Effector memory CD4-positive, alpha-beta T cell (primary cell): ENCODE measurements around the gene POLR2H.

Experiments used
- DNase-seq, 3 donors: peaks; one replicate each; pipeline ENCODE4 v3.0.0-alpha.2; 2020
- H3K27ac ChIP-seq: 2 replicates; pipeline ENCODE4 v1.7.0; 2013; ENCODE audit warnings: mild to moderate bottlenecking, low read length, moderate library complexity; ENCODE audit not compliant: insufficient read depth, poor library complexity, severe bottlenecking
- H3K27me3 ChIP-seq: replicated peaks from 2 replicates; pipeline ENCODE4 v1.7.0; 2013; ENCODE audit warnings: mild to moderate bottlenecking, low read length; ENCODE audit not compliant: insufficient read depth, control insufficient read depth, poor library complexity, severe bottlenecking
- H3K36me3 ChIP-seq: 2 replicates; pipeline ENCODE4 v1.7.0; 2013; ENCODE audit warnings: mild to moderate bottlenecking, low read length, moderate library complexity; ENCODE audit not compliant: control insufficient read depth, insufficient read depth
- H3K4me1 ChIP-seq: 2 replicates; pipeline ENCODE4 v1.7.0; 2013; ENCODE audit warnings: low read length, mild to moderate bottlenecking; ENCODE audit not compliant: control insufficient read depth, insufficient read depth, poor library complexity, severe bottlenecking
- H3K4me3 ChIP-seq: 2 replicates; pipeline ENCODE4 v1.7.0; 2013; ENCODE audit warnings: low read length, low read depth, mild to moderate bottlenecking; ENCODE audit not compliant: insufficient read depth, poor library complexity, severe bottlenecking
- H3K9me3 ChIP-seq: 2 replicates; pipeline ENCODE4 v1.7.0; 2013; ENCODE audit warnings: mild to moderate bottlenecking, low read length, moderate library complexity; ENCODE audit not compliant: control insufficient read depth
- total RNA-seq, 3 donors: gene quantifications; one replicate each; lab custom pipeline; 2026; lab: John Stamatoyannopoulos, UW

POLR2H gene
- total RNA-seq, result 23.9 to 29.4 (median 26.7) reads per million in 3 donors

DNA sequence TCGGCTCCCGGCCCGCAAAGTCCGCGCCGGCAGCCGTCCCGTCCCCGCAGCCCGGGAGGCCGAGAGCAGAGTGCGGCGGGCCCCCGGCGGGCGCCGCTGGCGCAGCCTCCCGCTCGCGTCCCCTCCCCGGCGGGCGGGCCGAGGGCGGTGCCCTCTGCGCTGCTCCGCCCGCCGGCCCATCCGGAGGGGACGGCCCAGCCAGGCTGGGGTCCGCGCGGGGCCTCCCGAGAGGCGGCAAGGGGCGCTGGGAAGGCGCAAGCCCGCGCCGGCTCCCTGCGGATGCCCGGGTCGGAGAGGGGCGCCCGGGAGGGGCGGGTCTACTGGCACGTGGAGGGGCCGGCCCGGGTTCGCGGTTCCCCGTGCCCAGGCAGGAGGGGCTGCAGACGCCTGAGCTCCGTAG, at the start of gene POLR2H, which contains the start of gene CLCN2:
Gene POLR2H (plus strand): TSS at position 179 of the 400 bp plus-strand sequence. CDS start 1,783 bp downstream, outside the sequence.
Gene CLCN2 (minus strand): TSS at position 74 of the 400 bp plus-strand sequence. CDS start 126 bp downstream, outside the sequence.
- Histone ChIP-seq H3K27me3 (no peaks in the 10 kb centered on the region), H3K4me3 (peak within 1 kb of the TSS; percentile 77)
- DNase-seq, result peak in 2 of 3 donors; percentile 18 to 37

DNA sequence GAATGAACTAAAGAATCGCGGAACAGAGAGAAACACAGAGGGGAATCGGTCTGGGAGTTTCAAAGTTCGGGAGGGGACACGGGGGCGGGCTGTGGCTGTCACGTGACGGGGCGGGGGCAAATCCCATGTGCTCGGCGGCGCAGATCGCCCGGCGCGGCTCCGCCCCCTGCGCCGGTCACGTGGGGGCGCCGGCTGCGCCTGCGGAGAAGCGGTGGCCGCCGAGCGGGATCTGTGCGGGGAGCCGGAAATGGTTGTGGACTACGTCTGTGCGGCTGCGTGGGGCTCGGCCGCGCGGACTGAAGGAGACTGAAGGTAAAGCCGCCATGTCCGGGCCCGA, 47.2 kb upstream of the POLR2H start, which contains the start of gene EIF4G1:
Gene EIF4G1 (plus strand): TSS at position 244 of the 337 bp plus-strand sequence. CDS start 1,191 bp downstream, outside the sequence.
- H3K4me1 ChIP-seq, result peaks cover 20% of the 10 kb centered on the region

More for the DNA sequence above, at the start of gene POLR2H, which contains the start of gene CLCN2:
- H3K4me1 ChIP-seq, result peaks cover 14% of the 10 kb centered on the region
- no peaks in the 10 kb centered on the region for H3K9me3 ChIP-seq
- H3K27ac ChIP-seq, result peak within 1 kb of the TSS; percentile 78
- H3K36me3 ChIP-seq, result peaks cover 4% of the 10 kb centered on the region

DNA sequence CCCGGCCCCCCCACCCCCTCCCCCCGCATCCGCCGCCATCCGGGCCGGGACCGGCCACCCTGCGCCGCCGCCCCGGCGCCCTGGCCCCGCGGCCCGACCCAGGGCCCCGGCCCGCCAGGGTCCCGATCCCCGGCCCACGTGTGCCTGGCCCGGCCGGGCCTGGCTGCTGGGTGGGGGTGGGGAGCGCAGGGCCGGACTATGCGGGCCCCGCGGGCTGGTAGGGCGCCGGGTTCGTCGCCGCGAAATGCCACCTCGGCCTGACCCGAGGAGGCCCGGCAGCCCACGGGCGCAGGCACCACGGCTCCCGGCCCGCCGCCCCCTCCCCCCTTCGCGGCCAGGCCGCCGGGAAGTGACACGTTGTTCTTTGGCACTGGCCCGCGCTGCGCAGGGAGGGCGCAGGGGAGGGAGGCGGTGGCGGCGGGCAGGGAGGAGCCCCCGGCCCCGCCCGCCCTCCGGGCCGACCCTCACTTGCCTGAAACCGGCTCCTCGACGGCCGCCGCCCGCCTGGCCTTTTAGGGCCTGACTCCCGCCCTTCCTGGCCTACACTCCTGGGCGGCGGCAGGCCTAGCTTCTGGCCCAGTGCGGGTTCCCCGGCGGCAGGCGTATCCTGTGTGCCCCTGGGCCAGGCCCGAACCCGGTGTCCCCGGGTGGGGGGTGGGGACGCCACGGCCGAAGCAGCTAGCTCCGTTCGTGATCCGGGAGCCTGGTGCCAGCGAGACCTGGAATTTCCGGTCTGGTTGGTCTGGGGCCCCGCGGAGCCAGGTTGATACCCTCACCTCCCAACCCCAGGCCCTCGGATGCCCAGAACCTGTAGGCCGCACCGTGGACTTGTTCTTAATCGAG, 46.6 kb upstream of the POLR2H start:
- Histone ChIP-seq H3K4me3 (peak overlapping the region; percentile 62), H3K4me1 (peaks cover 20% of the 10 kb centered on the region), H3K27me3 (no peaks in the 10 kb centered on the region), H3K27ac (peak overlapping the region; percentile 92), H3K9me3 (no peaks in the 10 kb centered on the region), H3K36me3 (peaks cover 17% of the 10 kb centered on the region)
- peak; percentile 65 to 68 (median 67) for DNase-seq

More for the DNA sequence above, 47.2 kb upstream of the POLR2H start, which contains the start of gene EIF4G1:
- H3K4me3 ChIP-seq, result peak within 1 kb of the TSS; percentile 62
- peak within 1 kb of the TSS; percentile 92 for H3K27ac ChIP-seq
- H3K36me3 ChIP-seq, result peaks cover 12% of the 10 kb centered on the region
- H3K27me3 ChIP-seq, result no peaks in the 10 kb centered on the region
- H3K9me3 ChIP-seq, result no peaks in the 10 kb centered on the region
- peak; percentile 88 to 90 (median 89) for DNase-seq

DNA sequence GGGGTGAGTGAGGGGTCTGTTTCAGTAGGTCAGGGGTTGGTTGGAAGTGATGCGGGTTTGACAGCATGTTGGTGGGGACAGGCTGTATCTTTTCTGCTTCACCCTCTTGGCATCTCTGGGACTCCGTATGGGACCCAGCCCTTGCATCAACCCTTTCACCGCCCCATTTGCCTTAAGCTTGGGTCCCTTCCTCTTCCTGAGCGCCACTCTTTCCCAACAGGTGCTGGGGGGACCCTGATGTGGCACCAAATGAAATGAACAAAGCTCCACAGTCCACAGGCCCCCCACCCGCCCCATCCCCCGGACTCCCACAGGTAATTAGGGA, 46.0 kb upstream of the POLR2H start:
- peaks cover 19% of the 10 kb centered on the region for H3K36me3 ChIP-seq
- no peaks in the 10 kb centered on the region for H3K27me3 ChIP-seq
- H3K27ac ChIP-seq, result peak overlapping the region; percentile 92
- H3K4me1 ChIP-seq, result peaks cover 20% of the 10 kb centered on the region
- H3K9me3 ChIP-seq, result no peaks in the 10 kb centered on the region
- DNase-seq, result no peak
- H3K4me3 ChIP-seq, result peak overlapping the region; percentile 62

DNA sequence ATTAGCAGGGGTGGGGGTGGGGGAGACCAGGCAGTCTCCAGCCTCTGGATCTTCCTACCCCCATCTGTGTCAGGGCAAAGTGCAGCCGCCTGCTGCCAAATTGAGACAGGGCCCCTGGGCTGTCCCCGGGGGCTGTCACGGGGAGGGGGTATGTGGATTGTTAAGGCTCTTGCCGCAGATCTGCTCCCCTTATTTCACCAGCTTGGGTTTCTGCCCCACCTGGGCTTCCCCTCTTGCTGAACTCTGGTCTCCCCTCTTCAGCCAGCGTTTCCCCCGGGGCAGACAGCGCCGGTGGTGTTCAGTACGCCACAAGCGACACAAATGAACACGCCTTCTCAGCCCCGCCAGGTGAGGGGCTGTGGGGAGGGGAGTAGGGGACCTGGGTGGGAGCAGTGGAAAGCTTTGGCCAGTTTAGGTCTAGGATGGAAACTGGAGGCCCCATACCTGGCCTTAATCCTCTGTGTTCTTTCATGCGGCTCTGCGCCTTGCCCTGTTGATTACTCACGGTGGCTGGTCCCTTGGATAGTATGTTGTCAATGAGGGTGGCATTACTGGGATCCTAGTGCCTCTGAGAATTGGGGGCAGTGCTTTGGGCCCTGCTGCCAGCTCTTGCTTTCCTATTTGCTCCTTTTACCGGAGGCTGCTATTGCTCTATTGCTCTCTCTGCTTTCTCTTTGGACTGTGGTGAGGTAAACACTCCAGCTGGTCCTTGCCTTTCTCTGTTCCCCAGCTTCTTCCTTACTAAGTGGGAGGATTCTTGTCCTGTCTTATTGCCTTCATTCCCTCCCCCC, 45.4 kb upstream of the POLR2H start:
- Histone ChIP-seq H3K36me3 (peaks cover 25% of the 10 kb centered on the region), H3K27me3 (no peaks in the 10 kb centered on the region), H3K9me3 (no peaks in the 10 kb centered on the region), H3K27ac (peak overlapping the region; percentile 92), H3K4me1 (peaks cover 20% of the 10 kb centered on the region), H3K4me3 (no peak overlapping the region)
- no peak for DNase-seq

DNA sequence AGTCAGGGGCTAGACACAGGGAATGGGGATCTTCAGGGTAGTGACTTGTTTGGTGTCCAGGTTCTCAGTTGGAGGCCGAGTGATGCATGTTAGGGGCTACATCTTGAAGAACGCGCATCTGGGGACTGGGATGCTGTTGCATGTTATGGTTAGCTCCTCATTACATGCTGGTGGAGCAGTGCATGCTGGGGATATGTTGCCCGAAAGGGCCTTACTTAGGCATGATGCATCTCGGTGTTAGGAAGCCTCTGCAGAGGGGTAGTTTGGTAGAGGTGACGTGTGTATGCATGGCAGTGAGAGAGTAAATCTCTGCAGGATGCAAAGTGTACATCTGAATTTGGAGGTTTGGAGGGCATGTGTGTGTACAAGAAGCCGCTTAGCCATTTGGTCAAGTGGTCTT, 44.7 kb upstream of the POLR2H start:
- Histone ChIP-seq H3K4me1 (peaks cover 20% of the 10 kb centered on the region), H3K27me3 (no peaks in the 10 kb centered on the region), H3K4me3 (no peak overlapping the region)

DNA sequence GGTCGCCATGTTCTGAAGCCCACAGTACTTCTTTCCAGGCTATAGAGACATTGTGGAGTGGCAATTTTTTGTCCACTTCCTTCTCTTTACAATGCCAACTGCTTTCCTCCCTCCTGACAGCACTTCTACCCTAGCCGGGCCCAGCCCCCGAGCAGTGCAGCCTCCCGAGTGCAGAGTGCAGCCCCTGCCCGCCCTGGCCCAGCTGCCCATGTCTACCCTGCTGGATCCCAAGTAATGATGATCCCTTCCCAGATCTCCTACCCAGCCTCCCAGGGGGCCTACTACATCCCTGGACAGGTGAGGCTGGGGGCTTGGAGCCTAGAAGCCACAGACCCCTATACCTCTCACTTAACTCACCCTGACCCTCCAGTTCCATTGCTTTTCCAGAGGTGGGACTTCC, 44.3 kb upstream of the POLR2H start:
- Histone ChIP-seq H3K27ac (no peak overlapping the region), H3K36me3 (peaks cover 36% of the 10 kb centered on the region), H3K27me3 (no peaks in the 10 kb centered on the region), H3K4me3 (no peak overlapping the region), H3K4me1 (peaks cover 20% of the 10 kb centered on the region), H3K9me3 (no peaks in the 10 kb centered on the region)
- no peak for DNase-seq

More for the DNA sequence above, 44.7 kb upstream of the POLR2H start:
- DNase-seq, result no peak
- Histone ChIP-seq H3K36me3 (peaks cover 32% of the 10 kb centered on the region), H3K9me3 (no peaks in the 10 kb centered on the region), H3K27ac (peak overlapping the region; percentile 92)

DNA sequence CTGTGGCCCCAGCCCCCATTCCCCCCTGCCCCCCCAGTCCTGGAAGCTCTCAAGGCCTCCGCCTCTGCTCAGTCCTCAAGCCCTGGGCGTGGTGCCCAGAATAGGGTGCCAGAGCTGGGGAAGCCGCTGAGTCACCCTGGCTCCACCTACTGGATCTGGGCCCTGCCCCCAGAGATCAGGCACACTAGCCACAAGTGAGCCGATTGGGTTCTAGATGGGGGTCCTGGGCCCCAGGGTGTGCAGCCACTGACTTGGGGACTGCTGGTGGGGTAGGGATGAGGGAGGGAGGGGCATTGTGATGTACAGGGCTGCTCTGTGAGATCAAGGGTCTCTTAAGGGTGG, 41.4 kb upstream of the POLR2H start:
- no peak for DNase-seq
- Histone ChIP-seq H3K27ac (peak overlapping the region; percentile 2), H3K9me3 (no peaks in the 10 kb centered on the region), H3K4me3 (no peak overlapping the region), H3K36me3 (peaks cover 65% of the 10 kb centered on the region), H3K27me3 (no peaks in the 10 kb centered on the region), H3K4me1 (peaks cover 20% of the 10 kb centered on the region)

DNA sequence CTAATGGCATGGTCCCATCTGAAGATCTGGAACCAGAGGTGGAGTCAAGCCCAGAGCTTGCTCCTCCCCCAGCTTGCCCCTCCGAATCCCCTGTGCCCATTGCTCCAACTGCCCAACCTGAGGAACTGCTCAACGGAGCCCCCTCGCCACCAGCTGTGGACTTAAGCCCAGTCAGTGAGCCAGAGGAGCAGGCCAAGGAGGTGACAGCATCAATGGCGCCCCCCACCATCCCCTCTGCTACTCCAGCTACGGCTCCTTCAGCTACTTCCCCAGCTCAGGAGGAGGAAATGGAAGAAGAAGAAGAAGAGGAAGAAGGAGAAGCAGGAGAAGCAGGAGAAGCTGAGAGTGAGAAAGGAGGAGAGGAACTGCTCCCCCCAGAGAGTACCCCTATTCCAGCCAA, 39.8 kb upstream of the POLR2H start:
- no peak overlapping the region for H3K4me3 ChIP-seq
- peaks cover 4% of the 10 kb centered on the region for H3K4me1 ChIP-seq
- H3K27ac ChIP-seq, result no peak overlapping the region
- peaks cover 81% of the 10 kb centered on the region for H3K36me3 ChIP-seq
- no peaks in the 10 kb centered on the region for H3K9me3 ChIP-seq
- DNase-seq, result no peak
- H3K27me3 ChIP-seq, result no peaks in the 10 kb centered on the region
